ENCODE data around the gene KEAP1. TPM values are rescaled to one million over a fixed set of nuclear protein-coding genes. Genes with fewer than 3 reads are reported as not detected.

KEAP1 gene
- total and polyA plus RNA-seq, 2 of the 13 experiments (the other 11 are each of a cell fraction or from before 2014, with no cell fraction given) = 56.7 to 72.9 TPM

DNA sequence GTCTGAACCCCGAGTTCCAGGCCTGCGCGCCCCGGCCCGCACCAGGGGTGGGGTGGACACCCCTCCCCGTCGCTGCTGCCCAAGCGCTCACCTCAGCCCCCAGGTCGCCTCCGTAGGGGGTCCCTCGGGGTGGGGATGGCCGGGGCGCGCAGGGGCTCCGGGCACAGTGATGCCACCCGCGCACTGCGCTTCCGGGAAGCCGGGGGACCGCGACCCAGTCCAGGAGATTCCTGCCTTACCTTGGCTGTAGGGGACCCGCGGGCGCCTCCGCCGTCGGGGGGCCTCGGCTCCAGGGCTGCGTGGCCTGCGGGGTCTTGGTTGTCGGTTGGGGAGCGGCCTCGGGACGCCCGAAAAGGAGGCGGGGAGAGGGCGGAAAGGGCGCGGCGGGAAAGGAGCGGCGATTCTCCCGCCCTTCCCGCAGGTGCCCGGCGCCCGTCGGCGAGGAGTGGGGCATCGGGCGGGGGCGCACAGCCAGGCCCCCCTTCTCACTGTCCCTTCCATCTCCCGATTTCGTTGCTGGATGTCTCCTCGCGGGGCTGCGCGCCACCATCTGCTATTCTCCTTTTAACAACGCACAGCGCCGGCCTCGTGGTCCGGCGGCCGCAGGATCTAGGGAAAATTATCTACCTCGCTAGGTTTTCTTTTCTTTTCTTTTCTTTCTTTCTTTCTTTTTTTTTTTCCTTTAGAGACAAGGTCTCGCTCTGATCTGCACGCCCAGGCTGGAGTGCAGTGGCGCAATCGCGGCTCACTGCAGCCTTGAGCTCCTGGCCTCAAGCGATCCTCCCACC is at the start of gene KEAP1 (continued):
- TF ChIP-seq, protein P1, sequence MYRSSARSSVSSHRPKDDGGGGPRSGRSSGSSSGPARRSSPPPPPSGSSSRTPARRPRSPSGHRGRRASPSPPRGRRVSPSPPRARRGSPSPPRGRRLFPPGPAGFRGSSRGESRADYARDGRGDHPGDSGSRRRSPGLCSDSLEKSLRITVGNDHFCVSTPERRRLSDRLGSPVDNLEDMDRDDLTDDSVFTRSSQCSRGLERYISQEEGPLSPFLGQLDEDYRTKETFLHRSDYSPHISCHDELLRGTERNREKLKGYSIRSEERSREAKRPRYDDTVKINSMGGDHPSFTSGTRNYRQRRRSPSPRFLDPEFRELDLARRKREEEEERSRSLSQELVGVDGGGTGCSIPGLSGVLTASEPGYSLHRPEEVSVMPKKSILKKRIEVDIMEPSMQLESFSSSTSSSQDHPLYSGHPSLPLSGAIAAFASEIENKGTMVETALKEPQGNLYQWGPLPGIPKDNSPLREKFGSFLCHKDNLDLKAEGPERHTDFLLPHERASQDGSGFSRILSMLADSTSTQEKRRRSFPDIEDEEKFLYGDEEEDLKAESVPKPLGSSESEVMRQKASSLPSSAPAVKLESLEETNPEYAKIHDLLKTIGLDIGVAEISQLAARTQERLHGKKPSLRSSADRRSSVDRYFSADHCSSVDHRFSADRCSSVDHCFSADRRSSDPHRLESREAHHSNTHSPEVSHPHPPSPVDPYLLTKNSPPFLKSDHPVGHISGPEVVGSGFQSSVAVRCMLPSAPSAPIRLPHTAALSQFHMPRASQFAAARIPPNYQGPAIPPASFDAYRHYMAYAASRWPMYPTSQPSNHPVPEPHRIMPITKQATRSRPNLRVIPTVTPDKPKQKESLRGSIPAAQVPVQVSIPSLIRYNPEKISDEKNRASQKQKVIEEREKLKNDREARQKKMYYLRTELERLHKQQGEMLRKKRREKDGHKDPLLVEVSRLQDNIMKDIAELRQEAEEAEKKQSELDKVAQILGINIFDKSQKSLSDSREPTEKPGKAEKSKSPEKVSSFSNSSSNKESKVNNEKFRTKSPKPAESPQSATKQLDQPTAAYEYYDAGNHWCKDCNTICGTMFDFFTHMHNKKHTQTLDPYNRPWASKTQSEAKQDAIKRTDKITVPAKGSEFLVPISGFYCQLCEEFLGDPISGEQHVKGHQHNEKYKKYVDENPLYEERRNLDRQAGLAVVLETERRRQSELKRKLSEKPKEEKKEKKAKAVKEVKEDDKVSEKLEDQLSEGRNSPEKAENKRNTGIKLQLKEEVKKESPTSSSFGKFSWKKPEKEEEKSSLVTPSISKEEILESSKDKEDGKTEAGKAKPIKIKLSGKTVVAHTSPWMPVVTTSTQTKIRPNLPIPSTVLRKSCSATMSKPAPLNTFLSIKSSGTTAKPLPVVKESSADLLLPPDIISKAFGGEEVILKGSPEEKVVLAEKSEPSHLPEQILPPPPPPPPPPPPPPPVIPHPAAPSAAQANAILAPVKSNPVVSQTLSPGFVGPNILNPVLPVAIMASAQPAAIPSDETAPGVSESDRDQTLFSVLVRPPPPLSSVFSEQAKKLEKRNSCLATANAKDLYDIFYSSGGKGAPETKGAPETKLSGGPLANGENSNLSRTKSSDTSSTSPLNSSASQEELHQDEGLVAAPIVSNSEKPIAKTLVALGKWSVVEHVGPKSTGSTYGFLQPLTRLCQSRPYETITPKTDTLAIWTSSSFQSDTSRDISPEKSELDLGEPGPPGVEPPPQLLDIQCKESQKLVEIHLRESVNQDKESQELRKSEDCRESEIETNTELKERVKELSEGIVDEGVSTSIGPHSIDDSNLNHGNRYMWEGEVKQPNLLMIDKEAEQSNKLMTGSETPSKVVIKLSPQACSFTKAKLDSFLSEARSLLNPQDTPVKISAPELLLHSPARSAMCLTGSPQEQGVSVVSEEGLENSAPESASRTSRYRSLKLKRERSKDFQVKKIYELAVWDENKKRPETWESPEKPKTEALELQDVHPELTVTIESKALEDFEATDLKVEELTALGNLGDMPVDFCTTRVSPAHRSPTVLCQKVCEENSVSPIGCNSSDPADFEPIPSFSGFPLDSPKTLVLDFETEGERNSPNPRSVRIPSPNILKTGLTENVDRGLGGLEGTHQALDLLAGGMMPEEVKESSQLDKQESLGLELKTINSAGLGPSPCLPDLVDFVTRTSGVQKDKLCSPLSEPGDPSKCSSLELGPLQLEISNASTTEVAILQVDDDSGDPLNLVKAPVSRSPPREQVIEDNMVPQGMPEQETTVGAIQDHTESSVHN (CRISPR knock-in tag; IDR thresholded peaks at IDR 0.05) = no peak
- TF ChIP-seq POLR2AphosphoS2 (IDR thresholded peaks at IDR 0.05; ENCODE audit: low read depth, low read length) (no peak), YEATS4 (CRISPR knock-in tag; IDR thresholded peaks at IDR 0.05; ENCODE audit: borderline replicate concordance) (peak; percentile 25), IKZF4 (CRISPR knock-in tag; IDR thresholded peaks at IDR 0.05; ENCODE audit: borderline replicate concordance, low read depth, not compliant biosample characterization) (peak; percentile 91), SETDB1 (CRISPR knock-in tag; IDR thresholded peaks at IDR 0.05; ENCODE audit: borderline replicate concordance) (no peak), ZFP62 (CRISPR knock-in tag; IDR thresholded peaks at IDR 0.05) (no peak), ZMYM2 (CRISPR knock-in tag; IDR thresholded peaks at IDR 0.05) (no peak; the same call in 1 of the 2 replicates), ZNF446 (CRISPR knock-in tag; IDR thresholded peaks at IDR 0.05) (peak; percentile 16), KDM6A (CRISPR knock-in tag; IDR thresholded peaks at IDR 0.05; ENCODE audit: low read depth) (no peak), SAP130 (CRISPR knock-in tag; IDR thresholded peaks at IDR 0.05; ENCODE audit: low read depth) (peak; percentile 3; the same call in 1 of the 2 replicates)
- TF ChIP-seq, protein P2, sequence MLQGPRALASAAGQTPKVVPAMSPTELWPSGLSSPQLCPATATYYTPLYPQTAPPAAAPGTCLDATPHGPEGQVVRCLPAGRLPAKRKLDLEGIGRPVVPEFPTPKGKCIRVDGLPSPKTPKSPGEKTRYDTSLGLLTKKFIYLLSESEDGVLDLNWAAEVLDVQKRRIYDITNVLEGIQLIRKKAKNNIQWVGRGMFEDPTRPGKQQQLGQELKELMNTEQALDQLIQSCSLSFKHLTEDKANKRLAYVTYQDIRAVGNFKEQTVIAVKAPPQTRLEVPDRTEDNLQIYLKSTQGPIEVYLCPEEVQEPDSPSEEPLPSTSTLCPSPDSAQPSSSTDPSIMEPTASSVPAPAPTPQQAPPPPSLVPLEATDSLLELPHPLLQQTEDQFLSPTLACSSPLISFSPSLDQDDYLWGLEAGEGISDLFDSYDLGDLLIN (CRISPR knock-in tag; IDR thresholded peaks at IDR 0.05; ENCODE audit: borderline replicate concordance) = peak; percentile 28; the same call in 1 of the 2 replicates
- TF ChIP-seq, protein P3, sequence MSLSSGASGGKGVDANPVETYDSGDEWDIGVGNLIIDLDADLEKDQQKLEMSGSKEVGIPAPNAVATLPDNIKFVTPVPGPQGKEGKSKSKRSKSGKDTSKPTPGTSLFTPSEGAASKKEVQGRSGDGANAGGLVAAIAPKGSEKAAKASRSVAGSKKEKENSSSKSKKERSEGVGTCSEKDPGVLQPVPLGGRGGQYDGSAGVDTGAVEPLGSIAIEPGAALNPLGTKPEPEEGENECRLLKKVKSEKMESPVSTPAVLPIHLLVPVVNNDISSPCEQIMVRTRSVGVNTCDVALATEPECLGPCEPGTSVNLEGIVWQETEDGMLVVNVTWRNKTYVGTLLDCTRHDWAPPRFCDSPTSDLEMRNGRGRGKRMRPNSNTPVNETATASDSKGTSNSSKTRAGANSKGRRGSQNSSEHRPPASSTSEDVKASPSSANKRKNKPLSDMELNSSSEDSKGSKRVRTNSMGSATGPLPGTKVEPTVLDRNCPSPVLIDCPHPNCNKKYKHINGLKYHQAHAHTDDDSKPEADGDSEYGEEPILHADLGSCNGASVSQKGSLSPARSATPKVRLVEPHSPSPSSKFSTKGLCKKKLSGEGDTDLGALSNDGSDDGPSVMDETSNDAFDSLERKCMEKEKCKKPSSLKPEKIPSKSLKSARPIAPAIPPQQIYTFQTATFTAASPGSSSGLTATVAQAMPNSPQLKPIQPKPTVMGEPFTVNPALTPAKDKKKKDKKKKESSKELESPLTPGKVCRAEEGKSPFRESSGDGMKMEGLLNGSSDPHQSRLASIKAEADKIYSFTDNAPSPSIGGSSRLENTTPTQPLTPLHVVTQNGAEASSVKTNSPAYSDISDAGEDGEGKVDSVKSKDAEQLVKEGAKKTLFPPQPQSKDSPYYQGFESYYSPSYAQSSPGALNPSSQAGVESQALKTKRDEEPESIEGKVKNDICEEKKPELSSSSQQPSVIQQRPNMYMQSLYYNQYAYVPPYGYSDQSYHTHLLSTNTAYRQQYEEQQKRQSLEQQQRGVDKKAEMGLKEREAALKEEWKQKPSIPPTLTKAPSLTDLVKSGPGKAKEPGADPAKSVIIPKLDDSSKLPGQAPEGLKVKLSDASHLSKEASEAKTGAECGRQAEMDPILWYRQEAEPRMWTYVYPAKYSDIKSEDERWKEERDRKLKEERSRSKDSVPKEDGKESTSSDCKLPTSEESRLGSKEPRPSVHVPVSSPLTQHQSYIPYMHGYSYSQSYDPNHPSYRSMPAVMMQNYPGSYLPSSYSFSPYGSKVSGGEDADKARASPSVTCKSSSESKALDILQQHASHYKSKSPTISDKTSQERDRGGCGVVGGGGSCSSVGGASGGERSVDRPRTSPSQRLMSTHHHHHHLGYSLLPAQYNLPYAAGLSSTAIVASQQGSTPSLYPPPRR (CRISPR knock-in tag; IDR thresholded peaks at IDR 0.05; ENCODE audit: borderline replicate concordance) = peak; percentile 5; the same call in 1 of the 2 replicates

Data from HepG2 (cell line).